COLO668 (cell line): Measurements from ENCODE around the gene ZNF335.
A peak's percentile ranks its signal among the peaks of the same experiment; 100 is the strongest.
"Not testable (repeated sequence)": the region's sequence is repeated elsewhere in the genome, so short reads cannot be mapped to it uniquely, and the experiment has no call there.

ENCODE experiments used
- DNase-seq: peaks from one replicate; lab custom pipeline; 2025; ENCODE audit not compliant: unreplicated experiment; lab: John Stamatoyannopoulos, UW

ZNF335 gene

GRCh38 chr20:46004187-46004586 is 32.2 kb upstream of the ZNF335 start:
- DNase-seq, result no peak

GRCh38 chr20:46002008-46002407 is 30.0 kb upstream of the ZNF335 start:
- DNase-seq, result no peak

- no peak for DNase-seq
These were observed 29.5 kb upstream of the ZNF335 start for GRCh38 chr20:46001498-46001897.

- DNase-seq, result no peak
These were observed 28.4 kb upstream of the ZNF335 start for GRCh38 chr20:46000262-46000996.

- DNase-seq, result no peak
These were observed 27.7 kb upstream of the ZNF335 start for GRCh38 chr20:45999557-46000261.

- no peak for DNase-seq
These were observed 26.8 kb upstream of the ZNF335 start for GRCh38 chr20:45998761-45999160.

- DNase-seq, result no peak
These were observed 26.3 kb upstream of the ZNF335 start for GRCh38 chr20:45998337-45998736.

GRCh38 chr20:45997187-45997586 is 25.2 kb upstream of the ZNF335 start:
- DNase-seq, result no peak

GRCh38 chr20:45995495-45996097 is 23.6 kb upstream of the ZNF335 start:
- peak; percentile 29 for DNase-seq

GRCh38 chr20:45994761-45995493 is 22.9 kb upstream of the ZNF335 start:
- DNase-seq, result no peak

- DNase-seq, result peak; percentile 61
These were observed 21.4 kb upstream of the ZNF335 start for GRCh38 chr20:45993197-45993951.

GRCh38 chr20:45991616-45992015 is 19.6 kb upstream of the ZNF335 start:
- DNase-seq, result no peak

GRCh38 chr20:45988830-45989229 is 16.8 kb upstream of the ZNF335 start:
- DNase-seq, result not testable (repeated sequence)

GRCh38 chr20:45987108-45987780 is 15.2 kb upstream of the ZNF335 start:
- peak; percentile 76 for DNase-seq

- no peak for DNase-seq
These were observed 13.6 kb upstream of the ZNF335 start for GRCh38 chr20:45985573-45985972.

GRCh38 chr20:45983279-45983743 is 11.3 kb upstream of the ZNF335 start:
- no peak for DNase-seq

- no peak for DNase-seq
These were observed 9.3 kb upstream of the ZNF335 start for GRCh38 chr20:45981261-45981660.

GRCh38 chr20:45976086-45976485 is 4.1 kb upstream of the ZNF335 start:
- DNase-seq, result no peak

- DNase-seq, result no peak
These were observed 3.7 kb upstream of the ZNF335 start for GRCh38 chr20:45975686-45976085.
